Esophagus squamous epithelium (tissue), 4 donors: Measurements from ENCODE around the gene HACL1.

Source experiments
- POLR2A ChIP-seq, 4 donors: fragments of 450-650 bp; IDR thresholded peaks; one replicate each; pipeline ENCODE4 v1.6.1; 2017; ENCODE audit warnings: antibody characterized with exemption in 4 of 4, mild to moderate bottlenecking in 4 of 4, moderate library complexity in 3 of 4
- TF ChIP-seq, protein P1 (sequence below), 6 experiments: fragments of 450-650 bp in 4 of 6; fragments of 200-600 bp in 2 of 6; sonication (generic) in 2 of 6; IDR thresholded peaks; one replicate each; pipeline ENCODE4 v1.5.1; 2016 to 2019; ENCODE audit warnings: antibody characterized with exemption in 6 of 6, mild to moderate bottlenecking in 4 of 6, moderate library complexity in 4 of 6

DNA sequence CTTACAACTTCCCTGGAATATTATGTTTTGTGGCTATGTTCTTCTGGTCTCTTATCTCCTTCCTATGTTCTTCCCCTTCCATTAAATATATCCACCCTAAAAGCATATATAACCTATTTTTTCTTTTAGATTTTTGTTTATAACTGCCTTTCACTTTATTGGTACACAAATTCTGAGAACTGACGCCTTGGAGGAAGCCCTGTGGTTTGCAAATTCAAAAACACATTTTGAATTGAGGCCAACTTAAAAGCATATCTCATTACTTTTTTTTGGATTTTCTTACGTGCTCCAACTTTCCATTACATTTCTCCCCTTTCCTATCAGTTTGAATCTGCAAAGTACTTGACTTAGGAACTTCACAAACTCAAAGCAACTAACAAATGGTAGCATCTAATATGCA is 64.5 kb downstream of the HACL1 start:
- TF ChIP-seq, protein P1, sequence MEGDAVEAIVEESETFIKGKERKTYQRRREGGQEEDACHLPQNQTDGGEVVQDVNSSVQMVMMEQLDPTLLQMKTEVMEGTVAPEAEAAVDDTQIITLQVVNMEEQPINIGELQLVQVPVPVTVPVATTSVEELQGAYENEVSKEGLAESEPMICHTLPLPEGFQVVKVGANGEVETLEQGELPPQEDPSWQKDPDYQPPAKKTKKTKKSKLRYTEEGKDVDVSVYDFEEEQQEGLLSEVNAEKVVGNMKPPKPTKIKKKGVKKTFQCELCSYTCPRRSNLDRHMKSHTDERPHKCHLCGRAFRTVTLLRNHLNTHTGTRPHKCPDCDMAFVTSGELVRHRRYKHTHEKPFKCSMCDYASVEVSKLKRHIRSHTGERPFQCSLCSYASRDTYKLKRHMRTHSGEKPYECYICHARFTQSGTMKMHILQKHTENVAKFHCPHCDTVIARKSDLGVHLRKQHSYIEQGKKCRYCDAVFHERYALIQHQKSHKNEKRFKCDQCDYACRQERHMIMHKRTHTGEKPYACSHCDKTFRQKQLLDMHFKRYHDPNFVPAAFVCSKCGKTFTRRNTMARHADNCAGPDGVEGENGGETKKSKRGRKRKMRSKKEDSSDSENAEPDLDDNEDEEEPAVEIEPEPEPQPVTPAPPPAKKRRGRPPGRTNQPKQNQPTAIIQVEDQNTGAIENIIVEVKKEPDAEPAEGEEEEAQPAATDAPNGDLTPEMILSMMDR (IDR thresholded peaks at IDR 0.05): no peak
- no peak for TF ChIP-seq POLR2A (IDR thresholded peaks at IDR 0.05)
